Small intestine (tissue), 7 donors: Measurements from ENCODE around the gene SLC25A6. TPM values are rescaled to one million over a fixed set of nuclear protein-coding genes. Genes with fewer than 3 reads are reported as not detected.
"Not testable (repeated sequence)": the region's sequence is repeated elsewhere in the genome, so short reads cannot be mapped to it uniquely, and the experiment has no call there.

Experiments
- DNase-seq, 2 donors: peaks; one replicate each; pipeline versions ENCODE4 v3.0.0 to v3.0.0-alpha.2; 2013
- FAIRE-seq: peaks from 2 replicates; lab custom pipeline; 2012; peaks lifted over from hg19 to GRCh38; lab: Jason Lieb, UNC
- H3K27ac ChIP-seq, 3 donors: one replicate each; pipeline ENCODE4 v1.5.1; 2013; ENCODE audit warnings: low read length in 2 of 3, mild to moderate bottlenecking in 2 of 3, control low read depth in 1 of 3, inconsistent platforms in 1 of 3, low read depth in 1 of 3, moderate library complexity in 1 of 3
- H3K27me3 ChIP-seq, 3 donors: one replicate each; pipeline ENCODE4 v1.6.1; 2013; ENCODE audit warnings: low read length in 3 of 3, inconsistent platforms in 1 of 3; ENCODE audit not compliant: control insufficient read depth in 3 of 3, insufficient read depth in 3 of 3
- H3K36me3 ChIP-seq, 3 donors: one replicate each; pipeline ENCODE4 v1.6.1; 2013; ENCODE audit warnings: low read length in 3 of 3, inconsistent platforms in 1 of 3, low read depth in 1 of 3, mild to moderate bottlenecking in 1 of 3, moderate library complexity in 1 of 3; ENCODE audit not compliant: control insufficient read depth in 3 of 3, insufficient read depth in 2 of 3
- H3K4me1 ChIP-seq, 3 donors: one replicate each; pipeline ENCODE4 v1.6.1; 2013; ENCODE audit warnings: low read length in 2 of 3, inconsistent platforms in 1 of 3, low read depth in 1 of 3, mild to moderate bottlenecking in 1 of 3, moderate library complexity in 1 of 3; ENCODE audit not compliant: control insufficient read depth in 3 of 3, insufficient read depth in 2 of 3
- H3K4me3 ChIP-seq, 3 donors: one replicate each; pipeline ENCODE4 v1.5.1; 2013; ENCODE audit warnings: low read length in 3 of 3, control low read depth in 1 of 3, inconsistent platforms in 1 of 3, low read depth in 1 of 3, mild to moderate bottlenecking in 1 of 3, moderate library complexity in 1 of 3
- H3K9me3 ChIP-seq, 2 donors: one replicate each; pipeline ENCODE4 v1.6.1; 2013; ENCODE audit warnings: low read depth in 1 of 2, low read length in 1 of 2; ENCODE audit not compliant: control insufficient read depth in 2 of 2, insufficient read depth in 1 of 2
- WGBS, 3 donors: extraction: QIAGEN DNeasy Blood & Tissue Kit; methylation state at CpG; one replicate each; pipeline ENCODE4 v1.1.7; 2013; 5-methylcytosine and 5-hydroxymethylcytosine counted together
- polyA plus RNA-seq, 4 donors: library from polyadenylated mRNA; stranded (reverse) in 3 of 4; unstranded in 1 of 4; fragments of 200-250 nt in 3 of 4; fragments of 120-200 nt in 1 of 4; gene quantifications; one replicate each; pipeline versions ENCODE4 v1.2.1 to v1.2.3, GENCODE V29; 2013
- donor health status: healthy with polysubstance abuse.
- donor health status: control.
- donor health status: control.
- donor health status: Bipolar disorder and iron deficiency.
- donor health status: healthy.

The SLC25A6 gene
- polyA plus RNA-seq, 4 donors = 448 to 770 (median 609) TPM

DNA sequence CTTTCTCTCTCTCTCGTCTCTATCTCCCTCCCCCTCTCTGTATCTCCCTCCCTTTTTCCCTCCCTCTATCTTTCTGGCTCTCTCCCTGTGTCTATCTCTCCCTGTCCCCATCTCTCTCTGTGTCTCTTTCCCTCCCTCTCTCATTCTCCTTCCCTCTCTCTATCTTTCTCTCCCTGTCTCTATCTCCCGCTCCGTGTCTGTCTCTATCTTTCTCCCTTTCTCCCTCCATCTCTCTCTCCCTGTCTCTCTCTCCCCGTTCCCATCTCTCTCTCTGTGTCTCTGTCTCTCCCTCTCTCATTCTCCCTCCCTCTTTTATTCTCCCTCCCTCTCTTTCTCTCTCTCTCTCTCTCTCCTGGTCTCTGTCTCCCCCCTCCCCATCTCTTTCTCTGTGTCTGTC is 32.4 kb downstream of the SLC25A6 start:
- H3K4me3 ChIP-seq = no peak overlapping the region
- H3K4me1 ChIP-seq = no peaks in the 10 kb centered on the region
- H3K27me3 ChIP-seq = no peaks in the 10 kb centered on the region
- peaks cover 0 to 4% of the 10 kb centered on the region in 2 donors for H3K9me3 ChIP-seq
- peaks cover 0 to 19% (median 0%) of the 10 kb centered on the region in 3 donors for H3K36me3 ChIP-seq
- 71 to 91% (median 91%) methylated on average over 4 of the region's 4 CpGs for WGBS, 3 donors
- DNase-seq (no peak), FAIRE-seq (no peak)
- no peak overlapping the region for H3K27ac ChIP-seq

DNA sequence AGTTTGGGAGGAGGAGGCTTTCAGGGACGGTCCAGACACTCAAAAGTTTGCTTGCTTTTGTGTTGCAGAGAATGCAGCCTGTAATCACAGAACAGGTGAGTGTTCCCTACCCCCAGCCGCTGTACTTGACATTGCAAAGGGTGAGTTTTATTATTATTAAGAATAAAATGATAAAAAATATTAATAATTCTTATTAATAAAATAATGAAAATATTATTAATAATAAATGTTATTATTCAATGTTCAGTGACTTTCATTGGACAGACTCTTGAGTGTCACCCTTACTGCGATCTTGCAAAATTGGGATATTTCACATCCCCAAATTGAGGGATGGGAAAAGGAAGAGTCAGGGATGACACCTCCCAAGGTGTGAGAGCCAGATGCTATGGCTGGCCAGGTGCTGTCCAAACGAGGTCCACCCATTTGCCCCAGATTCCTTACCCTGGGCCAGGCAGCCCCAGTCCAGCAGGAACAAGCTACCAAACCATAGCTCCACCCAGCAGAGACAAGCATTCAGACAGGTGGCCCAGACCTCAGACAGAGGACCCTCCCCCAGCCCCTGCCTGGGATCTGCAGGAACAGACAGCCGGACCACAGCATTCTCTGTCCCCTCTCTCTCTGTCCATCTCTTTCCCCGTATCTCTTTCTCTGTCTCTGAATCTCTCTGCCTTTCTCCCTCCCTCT is 33.0 kb downstream of the SLC25A6 start:
- no peaks in the 10 kb centered on the region for H3K27me3 ChIP-seq
- H3K4me1 ChIP-seq = no peaks in the 10 kb centered on the region
- 82 to 90% (median 86%) methylated on average over 6 of the region's 6 CpGs for WGBS, 3 donors
- no peak for FAIRE-seq
- DNase-seq = no peak
- peaks cover 0 to 17% (median 0%) of the 10 kb centered on the region in 3 donors for H3K36me3 ChIP-seq
- no peak overlapping the region for H3K27ac ChIP-seq
- no peak overlapping the region for H3K4me3 ChIP-seq
- peaks cover 0 to 4% of the 10 kb centered on the region in 2 donors for H3K9me3 ChIP-seq

DNA sequence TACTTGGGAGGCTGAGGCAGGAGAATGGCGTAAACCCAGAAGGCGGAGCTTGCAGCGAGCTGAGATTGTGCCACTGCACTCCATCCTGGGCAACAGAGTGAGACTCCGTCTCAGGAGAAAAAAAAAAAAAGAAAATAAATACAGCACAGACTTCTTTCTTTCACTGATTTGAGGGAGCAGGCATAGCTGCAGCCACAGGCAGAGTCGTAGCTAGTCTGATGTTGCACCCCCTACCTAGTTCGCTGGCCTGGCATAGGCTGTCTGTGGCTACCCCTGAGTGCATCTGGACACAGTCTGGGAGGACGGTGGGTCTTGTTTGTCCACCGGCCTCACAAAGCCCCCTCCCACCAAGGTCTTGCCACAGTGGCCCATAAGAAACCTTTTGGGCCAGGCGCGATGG is 33.9 kb downstream of the SLC25A6 start:
- Histone ChIP-seq H3K27ac (no peak overlapping the region), H3K4me3 (no peak overlapping the region), H3K36me3 (peaks cover 0 to 13% (median 0%) of the 10 kb centered on the region in 3 donors), H3K9me3 (peaks cover 0 to 4% of the 10 kb centered on the region in 2 donors), H3K4me1 (no peaks in the 10 kb centered on the region), H3K27me3 (no peaks in the 10 kb centered on the region)
- 93 to 97% (median 97%) methylated on average over 9 to 10 of the region's 10 CpGs for WGBS, 3 donors
- FAIRE-seq (no peak), DNase-seq (no peak)

DNA sequence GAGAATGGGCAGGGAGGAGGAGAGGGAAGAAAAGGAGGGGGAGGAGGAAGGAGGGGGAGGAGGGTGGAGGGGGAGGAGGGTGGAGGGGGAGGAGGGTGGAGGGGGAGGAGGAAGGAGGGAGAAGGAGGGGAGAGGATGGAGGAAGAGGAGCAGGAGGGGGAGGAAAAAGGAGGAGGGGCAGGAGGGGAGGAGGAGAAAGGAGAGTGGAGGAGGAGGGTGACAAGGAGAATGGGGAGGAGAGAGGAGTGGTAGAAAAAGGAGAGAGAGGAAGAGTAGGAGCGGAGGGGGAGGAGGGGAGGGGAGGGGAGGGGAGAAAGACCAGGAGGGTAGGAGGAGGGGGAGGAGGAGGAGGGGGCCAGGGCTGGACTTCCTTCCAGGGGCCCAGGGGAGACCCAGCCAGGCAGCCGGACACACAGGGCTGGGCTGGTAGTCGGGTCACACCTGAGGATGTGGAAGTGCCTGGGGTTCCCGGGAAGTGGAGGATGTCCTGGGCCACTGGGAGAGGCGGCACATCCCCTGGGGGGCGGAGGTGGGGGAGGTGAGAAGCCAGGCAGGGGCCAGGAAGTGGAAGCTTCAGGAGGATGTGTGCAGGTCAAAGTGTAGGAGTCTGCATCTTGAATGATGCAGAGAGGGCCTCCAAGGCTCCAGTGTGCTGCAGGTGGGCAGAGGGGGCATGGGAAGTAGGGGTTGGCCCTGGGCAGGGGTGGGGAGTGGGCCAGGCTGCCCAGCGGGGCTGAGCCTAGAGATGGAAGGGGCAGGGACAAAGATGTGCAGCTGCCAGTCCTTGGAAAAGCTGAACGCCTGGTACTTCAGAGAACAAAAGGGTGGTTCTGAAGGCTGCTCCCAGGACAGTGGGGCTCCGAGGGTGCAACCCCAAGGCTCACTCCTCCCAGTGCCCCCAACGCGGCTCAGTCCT is 36.5 kb downstream of the SLC25A6 start:
- H3K36me3 ChIP-seq = peaks cover 0 to 10% (median 0%) of the 10 kb centered on the region in 3 donors
- 33 to 42% (median 38%) methylated on average over 10 to 11 of the region's 11 CpGs for WGBS, 3 donors
- no peak overlapping the region for H3K4me3 ChIP-seq
- H3K27me3 ChIP-seq = no peaks in the 10 kb centered on the region
- peaks cover 0 to 9% of the 10 kb centered on the region in 2 donors for H3K9me3 ChIP-seq
- FAIRE-seq (no peak), DNase-seq (no peak)
- H3K27ac ChIP-seq = no peak overlapping the region
- H3K4me1 ChIP-seq = no peaks in the 10 kb centered on the region

DNA sequence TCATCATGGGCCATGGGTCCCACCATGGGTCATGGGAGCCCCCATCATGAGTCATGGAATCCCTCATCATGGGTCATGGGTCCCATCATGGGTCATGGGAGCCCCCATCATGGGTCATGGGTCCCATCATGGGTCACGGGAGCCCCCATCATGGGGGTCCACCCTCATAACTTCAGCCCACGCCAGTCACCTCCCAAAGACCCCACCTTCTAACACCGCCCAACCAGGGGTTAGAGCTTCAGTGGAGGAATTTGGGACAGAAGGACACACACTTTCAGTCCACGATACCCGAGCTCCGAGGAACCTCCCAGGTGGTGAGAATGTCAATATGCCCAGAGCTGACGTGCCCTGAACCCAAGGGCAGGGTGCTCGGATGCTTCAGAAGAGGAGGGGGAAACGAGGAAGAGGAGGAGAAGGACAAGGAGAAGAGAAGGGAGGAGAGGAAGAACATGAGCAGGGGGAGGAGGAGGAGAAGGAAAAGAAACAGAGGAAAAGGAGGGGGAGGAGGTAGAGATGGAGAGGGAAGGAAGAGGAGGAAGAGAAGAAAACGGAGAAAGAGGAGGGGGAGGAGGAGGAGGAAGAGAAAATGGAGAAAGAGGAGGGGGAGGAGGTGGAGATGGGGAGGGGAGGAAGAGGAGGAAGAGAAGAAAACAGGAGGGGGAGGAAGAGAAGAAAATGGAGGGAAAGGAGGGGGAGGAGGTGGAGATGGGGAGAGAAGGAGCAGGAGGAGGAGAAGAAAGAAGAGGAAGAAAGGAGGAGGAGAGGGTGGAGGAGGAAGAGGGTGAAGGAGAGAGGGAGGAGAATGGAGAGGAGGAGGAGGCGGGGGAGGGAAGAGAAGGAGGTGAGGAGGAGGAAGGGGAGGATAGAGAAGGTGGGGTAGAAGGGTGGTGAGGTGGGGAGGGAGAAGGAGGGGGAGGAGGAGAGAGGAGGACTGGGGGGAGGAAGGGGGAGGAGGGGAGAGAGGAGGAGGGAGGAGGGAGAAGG is 37.6 kb downstream of the SLC25A6 start:
- Histone ChIP-seq H3K27ac (no peak overlapping the region), H3K4me1 (no peaks in the 10 kb centered on the region), H3K36me3 (peaks cover 0 to 10% (median 0%) of the 10 kb centered on the region in 3 donors), H3K27me3 (no peaks in the 10 kb centered on the region), H3K9me3 (peaks cover 0 to 9% of the 10 kb centered on the region in 2 donors), H3K4me3 (no peak overlapping the region)
- no peak for DNase-seq
- no peak for FAIRE-seq
- 51 to 87% (median 66%) methylated on average over 11 of the region's 11 CpGs for WGBS, 3 donors

DNA sequence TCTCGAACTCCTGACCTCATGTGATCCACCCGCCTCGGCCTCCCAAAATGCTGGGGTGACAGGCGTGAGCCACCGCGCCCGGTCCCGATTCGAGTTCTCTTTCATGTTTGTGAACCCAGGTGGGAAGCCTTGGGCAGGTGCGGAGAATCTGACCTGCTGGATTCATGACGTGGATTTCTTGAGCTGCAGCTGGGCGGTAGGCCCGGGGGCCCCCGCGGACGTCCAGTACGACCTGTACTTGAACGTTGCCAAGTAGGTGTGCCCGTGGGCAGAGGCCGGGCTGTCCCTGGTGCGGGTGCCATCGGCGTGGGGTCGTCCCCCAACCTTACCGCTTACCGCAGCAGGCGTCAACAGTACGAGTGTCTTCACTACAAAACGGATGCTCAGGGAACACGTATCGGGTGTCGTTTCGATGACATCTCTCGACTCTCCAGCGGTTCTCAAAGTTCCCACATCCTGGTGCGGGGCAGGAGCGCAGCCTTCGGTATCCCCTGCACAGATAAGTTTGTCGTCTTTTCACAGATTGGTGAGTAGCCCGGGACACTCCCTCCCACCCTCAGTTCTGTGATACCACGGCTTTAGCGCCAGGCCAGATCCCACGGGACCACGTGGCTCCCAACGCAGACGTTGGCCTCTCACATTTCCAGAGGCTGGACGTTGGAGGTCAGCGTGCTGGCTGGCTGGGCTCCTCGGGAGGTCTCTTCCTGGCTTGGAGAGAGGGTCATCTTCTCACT is 39.8 kb downstream of the SLC25A6 start:
- Histone ChIP-seq H3K4me3 (no peak overlapping the region), H3K9me3 (peaks cover 0 to 5% of the 10 kb centered on the region in 2 donors), H3K27ac (no peak overlapping the region), H3K4me1 (no peaks in the 10 kb centered on the region), H3K27me3 (no peaks in the 10 kb centered on the region), H3K36me3 (no peaks in the 10 kb centered on the region)
- no peak for DNase-seq
- FAIRE-seq = no peak
- WGBS, 3 donors = 90 to 92% (median 91%) methylated on average over 49 of the region's 49 CpGs

DNA sequence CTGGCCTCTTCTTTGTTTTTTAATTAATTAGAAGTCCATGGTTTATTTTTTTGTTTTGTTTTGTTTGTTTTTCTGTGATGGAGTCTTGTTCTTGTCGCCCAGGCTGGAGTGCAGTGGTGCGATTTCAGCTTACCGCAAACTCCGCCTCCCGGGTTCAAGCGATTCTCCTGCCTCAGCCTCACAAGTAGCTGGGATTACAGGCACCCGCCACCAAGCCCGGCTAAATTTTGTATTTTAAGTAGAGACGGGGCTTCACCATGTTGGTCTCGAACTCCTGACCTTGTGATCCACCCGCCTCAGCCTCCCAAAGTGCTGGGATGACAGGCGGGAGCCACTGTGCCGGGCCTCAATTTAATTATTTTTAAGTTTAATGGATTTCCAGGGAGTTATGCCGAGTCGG is 42.3 kb downstream of the SLC25A6 start:
- FAIRE-seq, H3K4me1 ChIP-seq, H3K36me3 ChIP-seq, H3K4me3 ChIP-seq, DNase-seq, H3K27me3 ChIP-seq, H3K27ac ChIP-seq, H3K9me3 ChIP-seq: not testable (repeated sequence)
- WGBS, 3 donors = 92 to 96% (median 95%) methylated on average over 15 of the region's 15 CpGs
